GM19328 (cell line): Measurements from ENCODE around the gene GRHL1.

Source experiments
- ATAC-seq: cut with Tn5 transposase; IDR thresholded peaks from one replicate; pipeline ENCODE4 v1.9.1; 2021; ENCODE audit warnings: mild to moderate bottlenecking, moderate library complexity; ENCODE audit not compliant: unreplicated experiment

The GRHL1 gene

GRCh38 chr2:9971890-9972289, 20.4 kb downstream of the GRHL1 start:
- ATAC-seq: no peak

- ATAC-seq: no peak
These were observed 21.4 kb downstream of the GRHL1 start for GRCh38 chr2:9972621-9973479.

GRCh38 chr2:9973690-9974089, 22.2 kb downstream of the GRHL1 start:
- ATAC-seq: no peak

GRCh38 chr2:9974343-9974742, 22.9 kb downstream of the GRHL1 start:
- no peak for ATAC-seq

- no peak for ATAC-seq
These were observed 23.8 kb downstream of the GRHL1 start for GRCh38 chr2:9975328-9975727.

GRCh38 chr2:9975805-9976447, 24.4 kb downstream of the GRHL1 start:
- ATAC-seq: no peak

GRCh38 chr2:9979977-9980376, 28.5 kb downstream of the GRHL1 start:
- ATAC-seq: no peak

GRCh38 chr2:9980520-9980919, 29.0 kb downstream of the GRHL1 start:
- ATAC-seq: no peak

GRCh38 chr2:9981655-9982054, 30.2 kb downstream of the GRHL1 start:
- no peak for ATAC-seq

- no peak for ATAC-seq
These were observed 30.8 kb downstream of the GRHL1 start for GRCh38 chr2:9982248-9982647.

GRCh38 chr2:9982891-9983290, 31.4 kb downstream of the GRHL1 start:
- ATAC-seq: no peak

GRCh38 chr2:9983401-9984216, 32.1 kb downstream of the GRHL1 start:
- ATAC-seq: no peak

GRCh38 chr2:9984217-9984739, 32.8 kb downstream of the GRHL1 start:
- no peak for ATAC-seq

GRCh38 chr2:9984871-9985480, 33.5 kb downstream of the GRHL1 start:
- no peak for ATAC-seq

- ATAC-seq: no peak
These were observed 34.2 kb downstream of the GRHL1 start for GRCh38 chr2:9985531-9986328.

GRCh38 chr2:9988320-9988719, 36.8 kb downstream of the GRHL1 start:
- no peak for ATAC-seq

- ATAC-seq: no peak
These were observed 39.2 kb downstream of the GRHL1 start for GRCh38 chr2:9990736-9991135.

- no peak for ATAC-seq
These were observed 39.7 kb downstream of the GRHL1 start for GRCh38 chr2:9991221-9991620.

GRCh38 chr2:9991829-9992273, 40.4 kb downstream of the GRHL1 start:
- ATAC-seq: no peak
